GM12878 (cell line): Measurements from ENCODE around the gene TAPBPL. TPM values are rescaled to one million over a fixed set of nuclear protein-coding genes. Genes with fewer than 3 reads are reported as not detected.

ENCODE experiments used
- ATF7 ChIP-seq: fragments of 450-650 bp; IDR thresholded peaks from 2 replicates; pipeline ENCODE4 v1.6.1; 2016; ENCODE audit warnings: low read depth, mild to moderate bottlenecking
- BACH1 ChIP-seq: fragments of 450-650 bp; IDR thresholded peaks from 2 replicates; pipeline ENCODE4 v1.6.1; 2017; ENCODE audit warnings: mild to moderate bottlenecking, borderline replicate concordance
- BMI1 ChIP-seq: fragments of 450-650 bp; IDR thresholded peaks from 2 replicates; pipeline ENCODE4 v1.6.1; 2016; ENCODE audit warnings: mild to moderate bottlenecking, moderate library complexity, borderline replicate concordance
- CREM ChIP-seq: IDR thresholded peaks from 2 replicates; pipeline ENCODE4 v1.6.1; 2014; ENCODE audit warnings: antibody characterized with exemption, low read depth
- EGR1 ChIP-seq, 2 experiments: IDR thresholded peaks; 1 replicate in 1 of 2; 2 replicates in 1 of 2; pipeline ENCODE4 v1.6.1; 2011 to 2012; ENCODE audit warnings: low read depth in 2 of 2, low read length in 2 of 2, borderline replicate concordance in 1 of 2, mild to moderate bottlenecking in 1 of 2, moderate library complexity in 1 of 2
- EP300 ChIP-seq, 2 experiments: fragments of 150-350 bp in 1 of 2; IDR thresholded peaks; 2 replicates each; pipeline ENCODE4 v1.6.1; 2011 to 2012; ENCODE audit warnings: low read depth in 2 of 2, low read length in 2 of 2, borderline replicate concordance in 1 of 2, improper control_type of control experiment in 1 of 2, inconsistent platforms in 1 of 2; ENCODE audit not compliant: control insufficient read depth in 1 of 2
- ETV6 ChIP-seq, 2 experiments: fragments of 450-650 bp in 1 of 2; IDR thresholded peaks in 1 of 2; conservative IDR thresholded peaks in 1 of 2; 2 replicates each; pipeline ENCODE4 v1.6.1; 2014; ENCODE audit warnings: antibody characterized with exemption in 1 of 2, borderline replicate concordance in 1 of 2, low read depth in 1 of 2, mild to moderate bottlenecking in 1 of 2, moderate library complexity in 1 of 2
- IKZF1 ChIP-seq: fragments of 450-650 bp; conservative IDR thresholded peaks from 2 replicates; pipeline ENCODE4 v1.6.1; 2017; ENCODE audit warnings: antibody characterized with exemption, mild to moderate bottlenecking
- MLLT1 ChIP-seq: fragments of 450-650 bp; IDR thresholded peaks from 2 replicates; pipeline ENCODE4 v1.6.1; 2016; ENCODE audit warnings: mild to moderate bottlenecking
- NFYA ChIP-seq: IDR thresholded peaks from 2 replicates; pipeline ENCODE4 v1.6.1; 2011; ENCODE audit warnings: low read depth, mild to moderate bottlenecking, low read length, improper control_type of control experiment, borderline replicate concordance
- REST ChIP-seq: IDR thresholded peaks from 2 replicates; pipeline ENCODE4 v1.6.1; 2012; ENCODE audit warnings: mild to moderate bottlenecking, low read depth, low read length
- SREBF1 ChIP-seq: IDR thresholded peaks from 2 replicates; pipeline ENCODE4 v1.6.1; 2012; ENCODE audit warnings: mild to moderate bottlenecking, low read length
- STAT1 ChIP-seq: fragments of 450-650 bp; conservative IDR thresholded peaks from 2 replicates; pipeline ENCODE4 v1.6.1; 2014; ENCODE audit warnings: antibody characterized with exemption, mild to moderate bottlenecking
- SUZ12 ChIP-seq: fragments of 200-600 bp; sonication (generic); IDR thresholded peaks from one replicate; pipeline ENCODE4 v1.6.1; 2018; ENCODE audit warnings: antibody characterized with exemption, mild to moderate bottlenecking; ENCODE audit not compliant: unreplicated experiment
- TCF3 ChIP-seq: IDR thresholded peaks from 2 replicates; pipeline ENCODE4 v1.6.1; 2012; ENCODE audit warnings: low read depth, mild to moderate bottlenecking, low read length, borderline replicate concordance; ENCODE audit not compliant: insufficient read depth
- TCF7 ChIP-seq: IDR thresholded peaks from 2 replicates; pipeline ENCODE4 v1.6.1; 2014; ENCODE audit warnings: antibody characterized with exemption, borderline replicate concordance
- USF1 ChIP-seq: IDR thresholded peaks from 2 replicates; pipeline ENCODE4 v1.6.1; 2011; ENCODE audit warnings: borderline replicate concordance, low read depth, mild to moderate bottlenecking, moderate library complexity, mixed read lengths, low read length; ENCODE audit not compliant: insufficient read depth; ENCODE audit errors: extremely low read length
- YY1 ChIP-seq: IDR thresholded peaks from 2 replicates; pipeline ENCODE4 v1.6.1; 2011; ENCODE audit warnings: low read depth, mild to moderate bottlenecking, low read length
- ZBTB11 ChIP-seq: fragments of 450-650 bp; formaldehyde crosslinking; IDR thresholded peaks from 2 replicates; pipeline ENCODE4 v1.5.0; 2022; ENCODE audit warnings: mild to moderate bottlenecking, missing genetic modification characterization
- ZNF622 ChIP-seq: fragments of 450-650 bp; IDR thresholded peaks from 2 replicates; pipeline ENCODE4 v1.6.1; 2017; ENCODE audit warnings: mild to moderate bottlenecking, inconsistent platforms
- polyA plus RNA-seq, 11 experiments: library from polyadenylated mRNA; depleted of rRNA in 4 of 11; unstranded in 6 of 11; stranded (reverse) in 5 of 11; fragments of >200 nt; fragmentation: Nextera tagmentation in 4 of 11; fragmentation: Illumina TruSeq in 1 of 11; extraction: Ambion mirVana in 4 of 11; extraction: Trizol in 1 of 11; gene quantifications; 1 replicate in 1 of 11; 2 replicates in 10 of 11; pipeline versions ENCODE4 v1.2.1 to v1.2.3, GENCODE V29; 2011 to 2016; ENCODE audit warnings: inconsistent platforms in 2 of 11, missing spikeins in 2 of 11, low read depth in 1 of 11
- total RNA-seq, 4 experiments: library from RNA; depleted of rRNA in 3 of 4; stranded (reverse); fragments of >200 nt in 3 of 4; fragmentation: Illumina TruSeq in 1 of 4; extraction: Trizol in 1 of 4; gene quantifications; 2 replicates each; pipeline versions ENCODE4 v1.2.1 to v1.2.3, GENCODE V29; 2013 to 2021

TAPBPL gene
- total and polyA plus RNA-seq, 10 of the 15 experiments (the other 5 are each of a cell fraction or from before 2014, with no cell fraction given), result 12.4 to 45.0 (median 29.9) TPM

- TF ChIP-seq ZBTB11 (CRISPR knock-in tag) (no peak), BMI1 (no peak), EGR1 (IDR thresholded peaks at IDR 0.05; ENCODE audit: borderline replicate concordance in 1 of 2, low read depth in 2 of 2, low read length in 2 of 2) (no peak), SUZ12 (no peak), TCF7 (0 out of 2 replicates have a peak, but pooled peaks have one; percentile 36), STAT1 (no peak), ATF7 (peak; percentile 31; the same call in 1 of the 2 replicates), BACH1 (0 out of 2 replicates have a peak, but pooled peaks have one; percentile 18), CREM (peak; percentile 59; the same call in 1 of the 2 replicates), ETV6 (conservative IDR thresholded peaks at IDR 0.05 in 1 of 2, IDR thresholded peaks at IDR 0.05 in 1 of 2; ENCODE audit: borderline replicate concordance in 1 of 2, low read depth in 1 of 2) (peak in 1 of 2 experiments; percentile 59; a peak in 2 of 4 replicates), USF1 (no peak), NFYA (no peak), YY1 (peak; percentile 65), EP300 (IDR thresholded peaks at IDR 0.05; ENCODE audit: borderline replicate concordance in 1 of 2, control insufficient read depth in 1 of 2, low read depth in 2 of 2, low read length in 2 of 2) (peak in 1 of 2 experiments; percentile 75; a peak in 2 of 4 replicates), IKZF1 (peak; percentile 88), MLLT1 (peak; percentile 75), SREBF1 (no peak), TCF3 (0 out of 2 replicates have a peak, but pooled peaks have one; percentile 68), ZNF622 (no peak), REST (no peak)
Observed at GRCh38 chr12:6443361-6443983, 8.4 kb upstream of the TAPBPL start (continued).
